Measurements from ENCODE around the gene TMPRSS6. TPM values are rescaled to one million over a fixed set of nuclear protein-coding genes. Genes with fewer than 3 reads are reported as not detected.

TMPRSS6 gene
- total and polyA plus RNA-seq, 2 of the 13 experiments (the other 11 are each of a cell fraction or from before 2014, with no cell fraction given): 4.2 to 4.8 TPM

- no peak overlapping the region for H3K9ac ChIP-seq (ENCODE audit: insufficient read depth, low read depth, low read length)
- in situ Hi-C loops (cut with HindIII; ENCODE audit: extremely low pct_ligation_motif_present, low pct_unique_long_range_greater_than_20kb) (no loop called here), intact Hi-C loops (cut with micrococcal nuclease; ENCODE audit: unreplicated experiment) (no loop called here)
- no peaks in the 10 kb centered on the region for H3K79me2 ChIP-seq (ENCODE audit: insufficient read depth, low read length)
- ChIA-PET POLR2A (no interaction called here), CTCF (ENCODE audit: low intra/inter-chr PET ratio, low total read pairs) (no interaction called here)
- no peaks in the 10 kb centered on the region for H3K27me3 ChIP-seq (ENCODE audit: control insufficient read depth in 1 of 2, insufficient read depth in 2 of 2, low read length in 2 of 2)
- H4K20me1 ChIP-seq (ENCODE audit: insufficient read depth, low read length): no peaks in the 10 kb centered on the region
- H3K36me3 ChIP-seq (replicated peaks in 1 of 2; ENCODE audit: control insufficient read depth in 1 of 2, insufficient read depth in 2 of 2, low read length in 2 of 2): no peaks in the 10 kb centered on the region
- H3K27ac ChIP-seq (ENCODE audit: extremely low read length, insufficient read depth, low read length): no peak overlapping the region
- no peak overlapping the region for H2AFZ ChIP-seq (ENCODE audit: low read length)
- H3K4me2 ChIP-seq (ENCODE audit: low read depth, low read length): no peak overlapping the region
- DNase-seq (ENCODE audit: low spot score) (no peak), ATAC-seq (no peak), FAIRE-seq (no peak)
- 38% methylated on average over 7 of the region's 7 CpGs for WGBS (ENCODE audit: low lambda C conversion rate)
- H3K9me3 ChIP-seq (ENCODE audit: low read length): no peaks in the 10 kb centered on the region
- H3K4me3 ChIP-seq (replicated peaks in 1 of 3; ENCODE audit: insufficient read depth in 1 of 3, low read depth in 2 of 3, low read length in 3 of 3): no peak overlapping the region
- H3K4me1 ChIP-seq (ENCODE audit: insufficient read depth, low read length): peaks cover 31% of the 10 kb centered on the region
- no TSS peak for BruUV-seq (replicated peaks)
- TF ChIP-seq ASH2L (IDR thresholded peaks at IDR 0.05; ENCODE audit: insufficient read length, low read depth, low read length) (no peak), ZBTB46 (CRISPR knock-in tag; IDR thresholded peaks at IDR 0.05; ENCODE audit: borderline replicate concordance) (no peak), IRF2 (CRISPR knock-in tag; IDR thresholded peaks at IDR 0.05) (no peak), NFRKB (IDR thresholded peaks at IDR 0.05) (no peak), CCAR2 (optimal IDR thresholded peaks at IDR 0.05; ENCODE audit: low read depth, low read length) (no peak), ZMYM2 (CRISPR knock-in tag; IDR thresholded peaks at IDR 0.05) (no peak), HNRNPK (IDR thresholded peaks at IDR 0.05; ENCODE audit: low read depth, low read length, poor library complexity, severe bottlenecking) (no peak), FUBP1 (CRISPR knock-in tag; IDR thresholded peaks at IDR 0.05; ENCODE audit: borderline replicate concordance) (no peak), GPN1 (CRISPR knock-in tag; IDR thresholded peaks at IDR 0.05; ENCODE audit: borderline replicate concordance) (no peak), ZBTB38 (CRISPR knock-in tag; IDR thresholded peaks at IDR 0.05) (no peak), ADNP (CRISPR knock-in tag; IDR thresholded peaks at IDR 0.05) (no peak), KLF13 (CRISPR knock-in tag; IDR thresholded peaks at IDR 0.05) (no peak), ZXDC (CRISPR knock-in tag; IDR thresholded peaks at IDR 0.05) (no peak), ZZZ3 (CRISPR knock-in tag; IDR thresholded peaks at IDR 0.05; ENCODE audit: borderline replicate concordance) (no peak), ZNF138 (CRISPR knock-in tag; IDR thresholded peaks at IDR 0.05; ENCODE audit: low read depth) (no peak), ZNF644 (CRISPR knock-in tag; IDR thresholded peaks at IDR 0.05; ENCODE audit: low read depth) (no peak)
Observed at GRCh38 chr22:37062376-37062675, 47.2 kb downstream of the TMPRSS6 start.
